Measurements from ENCODE around the gene APC2.

Gene APC2

GRCh38 chr19:1451916-1452801 is 2.2 kb downstream of the APC2 start:
- no peak for DNase-seq (ENCODE audit: low read depth)
- TF ChIP-seq CTCF (IDR thresholded peaks at IDR 0.05; ENCODE audit: low read length, missing control alignments) = no peak
- no peak overlapping the region for H3K4me3 ChIP-seq (replicated peaks; ENCODE audit: low read depth, low read length)

GRCh38 chr19:1452802-1453524 is 3.0 kb downstream of the APC2 start:
- H3K4me3 ChIP-seq (replicated peaks; ENCODE audit: low read depth, low read length) = no peak overlapping the region
- TF ChIP-seq CTCF (IDR thresholded peaks at IDR 0.05; ENCODE audit: low read length, missing control alignments) = no peak
- DNase-seq (ENCODE audit: low read depth) = no peak

GRCh38 chr19:1453525-1454364 is 3.8 kb downstream of the APC2 start:
- no peak for DNase-seq (ENCODE audit: low read depth)
- TF ChIP-seq CTCF (IDR thresholded peaks at IDR 0.05; ENCODE audit: low read length, missing control alignments) = no peak

GRCh38 chr19:1455002-1455335 is 5.0 kb downstream of the APC2 start:
- TF ChIP-seq CTCF (IDR thresholded peaks at IDR 0.05; ENCODE audit: low read length, missing control alignments) = no peak
- DNase-seq (ENCODE audit: low read depth) = no peak
- no peak overlapping the region for H3K4me3 ChIP-seq (replicated peaks; ENCODE audit: low read depth, low read length)

More at GRCh38 chr19:1453525-1454364, 3.8 kb downstream of the APC2 start:
- H3K4me3 ChIP-seq (replicated peaks; ENCODE audit: low read depth, low read length) = no peak overlapping the region

- no peak for TF ChIP-seq CTCF (IDR thresholded peaks at IDR 0.05; ENCODE audit: low read length, missing control alignments)
- H3K4me3 ChIP-seq (replicated peaks; ENCODE audit: low read depth, low read length) = no peak overlapping the region
- peak; percentile 61 for DNase-seq (ENCODE audit: low read depth)
These were observed 5.6 kb downstream of the APC2 start for GRCh38 chr19:1455336-1456120.
